Measurements from ENCODE around the gene UFSP1. TPM values are rescaled to one million over a fixed set of nuclear protein-coding genes. Genes with fewer than 3 reads are reported as not detected.

The UFSP1 gene
- total RNA-seq, 4 donors from 2014 or later = 2.0 to 7.1 (median 4.0) TPM

DNA sequence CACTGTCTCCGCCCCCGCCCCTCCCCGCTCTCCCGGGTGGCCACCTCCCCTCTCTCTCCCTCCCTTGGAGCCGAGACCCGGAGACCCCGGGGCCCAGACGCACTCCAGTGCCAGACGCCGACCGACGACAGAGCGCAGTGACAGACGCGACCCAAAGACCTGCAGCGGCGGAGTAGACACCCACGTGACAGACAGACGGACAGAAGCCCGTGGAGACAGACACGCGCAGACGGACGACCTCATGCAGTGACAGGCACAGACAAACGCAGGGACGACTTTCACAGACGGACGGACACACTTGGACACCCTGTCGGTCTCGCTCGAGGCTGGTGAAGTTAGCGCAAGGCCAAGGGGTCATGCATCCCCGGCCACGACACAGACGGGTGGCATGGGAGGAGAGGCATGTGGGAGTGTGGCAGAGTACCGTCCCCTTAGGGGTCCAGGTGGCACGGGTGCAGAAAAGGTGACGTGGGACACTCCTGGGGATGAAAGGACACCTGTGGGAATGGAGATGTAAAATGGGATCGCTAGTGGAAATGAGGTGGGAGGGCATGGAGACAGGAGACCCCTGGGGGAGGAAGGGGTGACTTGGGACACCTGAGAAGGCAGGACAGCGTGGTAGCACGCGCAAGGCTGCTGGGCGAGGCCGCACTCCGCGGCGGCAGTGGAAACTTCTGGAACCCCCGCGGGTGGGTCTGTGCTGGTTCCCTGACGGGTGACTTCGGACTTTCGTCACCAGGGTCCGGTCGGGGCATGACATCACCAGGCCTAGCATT, 6.6 kb upstream of the UFSP1 start:
- ATAC-seq (peak; percentile 28 to 33), DNase-seq (peak in 1 of 2 donors; percentile 62)
- Histone ChIP-seq H3K9me3 (no peaks in the 10 kb centered on the region), H3K36me3 (no peaks in the 10 kb centered on the region), H3K27me3 (peaks cover 0 to 6% (median 0%) of the 10 kb centered on the region in 3 donors), H3K4me3 (peak overlapping the region; percentile 67 to 90 (median 81)), H3K4me1 (peaks cover 18 to 36% of the 10 kb centered on the region in 2 donors), H3K27ac (peak overlapping the region; percentile 82 to 95 (median 91))
- intact Hi-C loops (cut with DNase I; ENCODE audit: low total_unique reads) (loop anchor here (1.0 to 10.0 kb wide), 4 partner anchors 19 to 349 kb away; partner anchors contain the start of genes FIS1, POP7 and TRIM56), in situ Hi-C loops (cut with MboI; ENCODE audit: low sequenced_read_pairs in 4 of 4) (loop anchor here in 1 of 4 donors (5.0 kb wide), 1 partner anchor 161 kb away; no protein-coding TSS in a partner anchor)
- TF ChIP-seq POLR2A (IDR thresholded peaks at IDR 0.05) = no peak
- TF ChIP-seq, protein P1, sequence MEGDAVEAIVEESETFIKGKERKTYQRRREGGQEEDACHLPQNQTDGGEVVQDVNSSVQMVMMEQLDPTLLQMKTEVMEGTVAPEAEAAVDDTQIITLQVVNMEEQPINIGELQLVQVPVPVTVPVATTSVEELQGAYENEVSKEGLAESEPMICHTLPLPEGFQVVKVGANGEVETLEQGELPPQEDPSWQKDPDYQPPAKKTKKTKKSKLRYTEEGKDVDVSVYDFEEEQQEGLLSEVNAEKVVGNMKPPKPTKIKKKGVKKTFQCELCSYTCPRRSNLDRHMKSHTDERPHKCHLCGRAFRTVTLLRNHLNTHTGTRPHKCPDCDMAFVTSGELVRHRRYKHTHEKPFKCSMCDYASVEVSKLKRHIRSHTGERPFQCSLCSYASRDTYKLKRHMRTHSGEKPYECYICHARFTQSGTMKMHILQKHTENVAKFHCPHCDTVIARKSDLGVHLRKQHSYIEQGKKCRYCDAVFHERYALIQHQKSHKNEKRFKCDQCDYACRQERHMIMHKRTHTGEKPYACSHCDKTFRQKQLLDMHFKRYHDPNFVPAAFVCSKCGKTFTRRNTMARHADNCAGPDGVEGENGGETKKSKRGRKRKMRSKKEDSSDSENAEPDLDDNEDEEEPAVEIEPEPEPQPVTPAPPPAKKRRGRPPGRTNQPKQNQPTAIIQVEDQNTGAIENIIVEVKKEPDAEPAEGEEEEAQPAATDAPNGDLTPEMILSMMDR (IDR thresholded peaks at IDR 0.05 in 4 of 5, conservative IDR thresholded peaks at IDR 0.05 in 1 of 5) = no peak

DNA sequence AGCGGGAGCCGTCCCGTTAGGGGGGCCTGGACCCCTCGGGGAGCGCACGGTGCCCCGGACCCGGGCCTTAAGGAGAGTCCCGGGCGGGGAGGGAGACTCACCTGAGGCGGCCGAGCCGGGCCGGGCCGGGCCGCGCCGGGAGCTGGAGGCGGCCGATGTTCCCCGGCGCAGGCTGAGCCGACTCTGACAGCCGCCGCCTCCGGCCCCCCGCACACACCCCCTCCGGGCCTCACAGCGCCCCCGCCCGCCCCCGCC, 6.1 kb upstream of the UFSP1 start, which contains the start of gene ACHE:
Gene ACHE (minus strand): TSS at position 188 of the 255 bp plus-strand sequence. CDS start 1,656 bp downstream, outside the sequence.
- Histone ChIP-seq H3K27ac (peak within 1 kb of the TSS; percentile 82 to 95 (median 91)), H3K36me3 (no peaks in the 10 kb centered on the region), H3K9me3 (no peaks in the 10 kb centered on the region), H3K27me3 (peaks cover 0 to 6% (median 0%) of the 10 kb centered on the region in 3 donors), H3K4me3 (peak within 1 kb of the TSS; percentile 67 to 90 (median 81)), H3K4me1 (peaks cover 18 to 41% of the 10 kb centered on the region in 2 donors)
- DNase-seq (no peak), ATAC-seq (peak; percentile 15 to 16)
- intact Hi-C loops (cut with DNase I; ENCODE audit: low total_unique reads) (loop anchor here (1.0 to 10.0 kb wide), 4 partner anchors 18 to 349 kb away; partner anchors contain the start of genes FIS1, POP7 and TRIM56), in situ Hi-C loops (cut with MboI; ENCODE audit: low sequenced_read_pairs in 4 of 4) (loop anchor here in 1 of 4 donors (5.0 kb wide), 1 partner anchor 162 kb away; no protein-coding TSS in a partner anchor)
- peak; percentile 18 to 31 for TF ChIP-seq POLR2A (IDR thresholded peaks at IDR 0.05)
- TF ChIP-seq, protein P1 (IDR thresholded peaks at IDR 0.05 in 4 of 5, conservative IDR thresholded peaks at IDR 0.05 in 1 of 5) = no peak

DNA sequence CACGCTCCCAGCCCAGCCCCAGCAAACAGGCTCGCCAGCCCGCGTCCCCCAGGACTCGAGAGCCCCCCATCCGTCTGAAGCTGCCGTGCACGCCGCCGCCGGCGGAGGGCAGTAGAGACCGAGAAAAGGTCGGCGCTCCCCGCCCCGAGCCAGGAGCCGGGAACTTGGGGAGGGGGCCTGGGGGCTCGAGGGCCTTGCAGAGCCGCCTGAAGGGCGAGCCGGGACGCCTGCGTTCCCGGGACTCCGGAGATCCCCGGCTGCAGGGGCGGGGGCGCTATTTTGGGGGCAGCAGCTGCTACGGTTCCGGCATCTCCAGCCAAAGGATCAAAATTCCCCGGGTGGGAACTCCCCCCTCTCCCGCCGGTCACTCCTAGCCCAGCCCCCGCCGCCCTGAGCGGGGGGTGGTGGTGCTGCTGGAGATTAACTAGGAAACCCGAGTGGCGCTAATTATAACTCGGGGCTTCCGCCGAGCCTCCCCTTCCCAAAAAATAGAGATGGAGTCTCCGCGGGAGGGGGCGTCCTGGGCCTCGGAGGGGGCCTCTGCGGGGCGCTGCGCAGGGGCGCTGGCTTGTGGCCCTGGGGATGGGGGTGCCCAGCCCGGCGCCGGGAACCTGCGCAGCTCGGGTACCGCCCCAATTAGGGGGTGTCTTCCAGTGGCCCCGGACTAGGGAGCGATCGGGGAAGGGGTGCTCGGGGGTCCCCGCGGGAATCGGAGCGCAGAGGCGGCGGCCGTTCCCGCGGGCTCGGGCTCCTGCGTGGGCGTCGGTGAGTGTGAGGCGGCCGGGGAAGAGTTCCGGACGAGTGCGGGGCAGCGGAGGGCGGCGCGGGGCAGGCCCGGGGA, 5.6 kb upstream of the UFSP1 start:
- peaks cover 0 to 6% (median 0%) of the 10 kb centered on the region in 3 donors for H3K27me3 ChIP-seq
- H3K27ac ChIP-seq = peak overlapping the region; percentile 82 to 95 (median 91)
- intact Hi-C loops (cut with DNase I; ENCODE audit: low total_unique reads) = loop anchor here (1.0 to 10.0 kb wide), 4 partner anchors 18 to 350 kb away; partner anchors contain the start of genes FIS1, POP7 and TRIM56
- ATAC-seq (peak; percentile 37 to 38), DNase-seq (peak in 1 of 2 donors; percentile 64)
- H3K36me3 ChIP-seq = no peaks in the 10 kb centered on the region
- in situ Hi-C loops (cut with MboI; ENCODE audit: low sequenced_read_pairs in 4 of 4) = loop anchor here in 2 of 4 donors (5.0 kb wide), 1 partner anchor 162 kb away; no protein-coding TSS in a partner anchor
- H3K4me3 ChIP-seq = peak overlapping the region; percentile 67 to 90 (median 81)
- peaks cover 18 to 46% of the 10 kb centered on the region in 2 donors for H3K4me1 ChIP-seq
- TF ChIP-seq, protein P1 (IDR thresholded peaks at IDR 0.05 in 4 of 5, conservative IDR thresholded peaks at IDR 0.05 in 1 of 5) = peak; percentile 68 to 91 (median 85)
- peak; percentile 29 to 37 for TF ChIP-seq POLR2A (IDR thresholded peaks at IDR 0.05)
- H3K9me3 ChIP-seq = no peaks in the 10 kb centered on the region

Data from gastrocnemius medialis (tissue), 4 donors.